K562 (cell line): ENCODE results near the gene HTRA3. TPM values are rescaled to one million over a fixed set of nuclear protein-coding genes. Genes with fewer than 3 reads are reported as not detected.

ENCODE experiments used
- ATAC-seq: fragments of 200-7000 bp; cut with Tn5 transposase; 3 replicates; pipeline ENCODE4 v1.9.1; 2020; ENCODE audit warnings: moderate library complexity
- BruUV-seq: library from RNA; stranded (reverse); fragments of 400-500 nt; replicated peaks from 2 replicates; lab custom pipeline; 2021; lab: Mats Ljungman, UMichigan
- CTCF ChIA-PET: fragments of 300-600 bp; formaldehyde crosslinking; extraction: SDS; loops from one replicate; lab custom pipeline; 2021; ENCODE audit warnings: low intra/inter-chr PET ratio; lab: Yijun Ruan, JAX
- POLR2A ChIA-PET: fragments of 300-600, 350-650 bp; sonication (Branson Sonifier 250); formaldehyde crosslinking; extraction: SDS; loops from one replicate; lab custom pipeline; 2021; ENCODE audit warnings: antibody characterized with exemption, inconsistent platforms; lab: Yijun Ruan, JAX
- DNase-seq, 4 experiments: peaks; one replicate each; pipeline versions ENCODE4 v3.0.0 to v3.0.0-alpha.2; 2011 to 2018; ENCODE audit warnings: low spot score in 3 of 4, mixed read lengths in 3 of 4; ENCODE audit errors: extremely low read depth in 1 of 4
- FAIRE-seq: peaks from 2 replicates; lab custom pipeline; 2011; peaks lifted over from hg19 to GRCh38; lab: Jason Lieb, UNC
- H2AFZ ChIP-seq: 2 replicates; pipeline ENCODE4 v1.6.0; 2011; ENCODE audit warnings: low read depth, low read length, control low read depth, inconsistent platforms
- H3K27ac ChIP-seq: fragments of 200-600 bp; 3 replicates; pipeline ENCODE4 v1.8.0; 2011; ENCODE audit warnings: low read depth, mild to moderate bottlenecking, control low read depth, inconsistent platforms, low read length, moderate library complexity, mixed read lengths; ENCODE audit errors: extremely low read depth
- H3K27me3 ChIP-seq, 2 experiments: fragments of 300-600 bp in 1 of 2; 2 replicates in 1 of 2; 3 replicates in 1 of 2; pipeline versions ENCODE4 v1.6.0 to v1.8.0; 2011; ENCODE audit warnings: inconsistent platforms in 2 of 2, low read length in 2 of 2, mild to moderate bottlenecking in 1 of 2, mixed read lengths in 1 of 2, moderate library complexity in 1 of 2; ENCODE audit not compliant: control insufficient read depth in 2 of 2, insufficient read depth in 2 of 2
- H3K36me3 ChIP-seq: fragments of 300-600 bp; 3 replicates; pipeline ENCODE4 v1.8.0; 2011; ENCODE audit warnings: mild to moderate bottlenecking, low read length, inconsistent platforms; ENCODE audit not compliant: control insufficient read depth, insufficient read depth
- H3K4me1 ChIP-seq, 2 experiments: fragments of 200-600 bp in 1 of 2; replicated peaks in 1 of 2; 2 replicates in 1 of 2; 3 replicates in 1 of 2; pipeline versions ENCODE4 v1.5.1 to v1.8.0; 2011; ENCODE audit warnings: inconsistent platforms in 2 of 2, low read length in 2 of 2, mild to moderate bottlenecking in 1 of 2, mixed read lengths in 1 of 2, moderate library complexity in 1 of 2; ENCODE audit not compliant: control insufficient read depth in 2 of 2, insufficient read depth in 2 of 2
- H3K4me2 ChIP-seq: 2 replicates; pipeline ENCODE4 v1.6.1; 2011; ENCODE audit warnings: low read length, control low read depth, inconsistent platforms, mixed read lengths; ENCODE audit not compliant: insufficient read depth
- H3K4me3 ChIP-seq: fragments of 200-600 bp; sonication (generic), shearing (Covaris generic); 2 replicates; pipeline ENCODE4 v1.5.1; 2016; ENCODE audit warnings: control low read depth, inconsistent platforms
- H3K79me2 ChIP-seq: fragments of 200-600 bp; 3 replicates; pipeline ENCODE4 v1.8.0; 2011; ENCODE audit warnings: low read length, inconsistent platforms; ENCODE audit not compliant: control insufficient read depth, insufficient read depth
- H3K9ac ChIP-seq, 2 experiments: 2 replicates each; pipeline versions ENCODE4 v1.6.0 to v1.6.1; 2011; ENCODE audit warnings: low read depth in 2 of 2, low read length in 2 of 2, control low read depth in 1 of 2, inconsistent platforms in 1 of 2, mild to moderate bottlenecking in 1 of 2, mixed read lengths in 1 of 2; ENCODE audit not compliant: insufficient read depth in 1 of 2
- H3K9me1 ChIP-seq: one replicate; pipeline ENCODE4 v1.6.0; 2011; ENCODE audit warnings: inconsistent platforms, mild to moderate bottlenecking, low read length, moderate library complexity; ENCODE audit not compliant: control insufficient read depth, insufficient read depth
- H3K9me3 ChIP-seq: replicated peaks from 2 replicates; pipeline ENCODE4 v1.5.1; 2011; ENCODE audit warnings: low read depth, low read length, inconsistent platforms; ENCODE audit not compliant: control insufficient read depth, insufficient read depth
- H4K20me1 ChIP-seq: replicated peaks from 2 replicates; pipeline ENCODE4 v1.6.1; 2011; ENCODE audit warnings: low read length, inconsistent platforms, mixed read lengths; ENCODE audit not compliant: control insufficient read depth, insufficient read depth
- ESRRB ChIP-seq: fragments of 250-450 bp; sonication (Bioruptor Pico); IDR thresholded peaks from 2 replicates; pipeline ENCODE4 v1.5.0; 2020; ENCODE audit warnings: mild to moderate bottlenecking, moderate library complexity, borderline replicate concordance
- KAT8 ChIP-seq: fragments of 450-650 bp; IDR thresholded peaks from 2 replicates; pipeline ENCODE4 v1.6.1; 2016; ENCODE audit warnings: low read depth, mild to moderate bottlenecking
- KLF6 ChIP-seq: fragments of 250-450 bp; sonication (Bioruptor Pico); IDR thresholded peaks from 2 replicates; pipeline ENCODE4 v1.4.0; 2020; ENCODE audit warnings: mild to moderate bottlenecking, moderate library complexity, borderline replicate concordance
- MCM5 ChIP-seq: fragments of 450-650 bp; IDR thresholded peaks from 2 replicates; pipeline ENCODE4 v1.6.1; 2016; ENCODE audit warnings: low read depth
- POLR2AphosphoS2 ChIP-seq: IDR thresholded peaks from 2 replicates; pipeline ENCODE4 v1.6.1; 2012; ENCODE audit warnings: low read length, improper control_type of control experiment
- PRPF4 ChIP-seq: fragments of 200-400 bp; formaldehyde crosslinking; IDR thresholded peaks from one replicate; pipeline ENCODE4 v1.6.1; 2017; ENCODE audit warnings: low read length, low read depth, mild to moderate bottlenecking; ENCODE audit not compliant: insufficient read depth, poor library complexity, severe bottlenecking
- PTRF ChIP-seq: fragments of 450-650 bp; IDR thresholded peaks from 2 replicates; pipeline ENCODE4 v1.6.1; 2016; ENCODE audit warnings: mild to moderate bottlenecking, missing genetic modification characterization, missing compliant biosample characterization
- SIN3B ChIP-seq: fragments of 450-650 bp; IDR thresholded peaks from 2 replicates; pipeline ENCODE4 v1.6.1; 2017; ENCODE audit warnings: low read depth, mild to moderate bottlenecking, moderate library complexity
- SREBF2 ChIP-seq: sonication (generic); formaldehyde crosslinking; IDR thresholded peaks from 2 replicates; pipeline ENCODE4 v1.4.0; 2020; ENCODE audit warnings: mild to moderate bottlenecking, missing genetic modification reagents
- THRAP3 ChIP-seq: fragments of 450-650 bp; IDR thresholded peaks from 2 replicates; pipeline ENCODE4 v1.6.1; 2016; ENCODE audit warnings: mild to moderate bottlenecking, inconsistent platforms, borderline replicate concordance
- ZNF146 ChIP-seq: IDR thresholded peaks from one replicate; pipeline ENCODE4 v1.6.1; 2018; ENCODE audit warnings: missing compliant biosample characterization; ENCODE audit not compliant: unreplicated experiment
- ZNF263 ChIP-seq: sonication (generic); formaldehyde crosslinking; IDR thresholded peaks from 2 replicates; pipeline ENCODE4 v1.8.0; 2022; ENCODE audit warnings: mild to moderate bottlenecking, missing genetic modification reagents, borderline replicate concordance
- ZNF444 ChIP-seq: fragments of 250-450 bp; sonication (Bioruptor Pico); IDR thresholded peaks from 2 replicates; pipeline ENCODE4 v1.4.0; 2020; ENCODE audit warnings: mild to moderate bottlenecking, moderate library complexity
- WGBS: fragments of 100-300 bp; shearing (Covaris generic); methylation state at CpG from one replicate; pipeline ENCODE4 v1.1.6; 2016; ENCODE audit warnings: low coverage, mixed read lengths; ENCODE audit not compliant: insufficient coverage; ENCODE audit errors: missing lambda C conversion rate; 5-methylcytosine and 5-hydroxymethylcytosine counted together
- in situ Hi-C: fragments of 300-500 bp; cut with MboI; formaldehyde crosslinking; loops from 4 replicates; pipeline ENCODE4 v1.15.0; 2018; ENCODE audit warnings: inconsistent platforms, mixed read lengths
- intact Hi-C: fragments of 100-400 bp; cut with micrococcal nuclease; formaldehyde crosslinking; loops from 2 replicates; pipeline ENCODE4 v1.14.2; 2022
- polyA plus RNA-seq, 8 experiments: library from polyadenylated mRNA; depleted of rRNA in 4 of 8; stranded (reverse) in 5 of 8; unstranded in 3 of 8; fragments of >200 nt; fragmentation: Nextera tagmentation in 2 of 8; fragmentation: Illumina TruSeq in 1 of 8; extraction: Ambion mirVana in 2 of 8; extraction: Trizol in 1 of 8; gene quantifications; 2 replicates each; pipeline versions ENCODE4 v1.2.1 to v1.2.3, GENCODE V29; 2011 to 2014; ENCODE audit warnings: inconsistent platforms in 1 of 8, missing spikeins in 1 of 8
- total RNA-seq, 7 experiments: library from RNA; depleted of rRNA in 6 of 7; stranded (reverse); fragments of >200 nt in 6 of 7; fragmentation: Illumina TruSeq in 2 of 7; extraction: Trizol in 2 of 7; gene quantifications; 2 replicates each; pipeline versions ENCODE4 v1.2.1 to v1.2.3, GENCODE V29; 2011 to 2021; ENCODE audit warnings: low replicate concordance in 1 of 7
- TF ChIP-seq, protein P1 (sequence below): fragments of 450-650 bp; formaldehyde crosslinking; conservative IDR thresholded peaks from 2 replicates; pipeline ENCODE4 v1.4.0; 2022; ENCODE audit warnings: mild to moderate bottlenecking, missing genetic modification characterization
- TF ChIP-seq, protein P2 (sequence below): fragments of 250-450 bp; sonication (Bioruptor Pico); IDR thresholded peaks from 2 replicates; pipeline ENCODE4 v1.8.0; 2022; ENCODE audit warnings: inconsistent platforms, mild to moderate bottlenecking, moderate library complexity, borderline replicate concordance
- TF ChIP-seq, protein P3 (sequence below): sonication (generic); formaldehyde crosslinking; IDR thresholded peaks from 2 replicates; pipeline ENCODE4 v1.8.1; 2022; ENCODE audit warnings: missing genetic modification reagents

The HTRA3 gene
- total and polyA plus RNA-seq, 9 of the 15 experiments (the other 6 are each of a cell fraction or from before 2014, with no cell fraction given), result 0.04 TPM; not detected in 8

- TF ChIP-seq, protein P1, sequence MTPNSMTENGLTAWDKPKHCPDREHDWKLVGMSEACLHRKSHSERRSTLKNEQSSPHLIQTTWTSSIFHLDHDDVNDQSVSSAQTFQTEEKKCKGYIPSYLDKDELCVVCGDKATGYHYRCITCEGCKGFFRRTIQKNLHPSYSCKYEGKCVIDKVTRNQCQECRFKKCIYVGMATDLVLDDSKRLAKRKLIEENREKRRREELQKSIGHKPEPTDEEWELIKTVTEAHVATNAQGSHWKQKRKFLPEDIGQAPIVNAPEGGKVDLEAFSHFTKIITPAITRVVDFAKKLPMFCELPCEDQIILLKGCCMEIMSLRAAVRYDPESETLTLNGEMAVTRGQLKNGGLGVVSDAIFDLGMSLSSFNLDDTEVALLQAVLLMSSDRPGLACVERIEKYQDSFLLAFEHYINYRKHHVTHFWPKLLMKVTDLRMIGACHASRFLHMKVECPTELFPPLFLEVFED (CRISPR knock-in tag), result peak; percentile 94
- no peak for TF ChIP-seq KLF6 (CRISPR knock-in tag)
- TF ChIP-seq, all 486 proteins: peak for 121
These were observed 67.0 kb downstream of the HTRA3 start (continued) for GRCh38 chr4:8336412-8337075.

DNA sequence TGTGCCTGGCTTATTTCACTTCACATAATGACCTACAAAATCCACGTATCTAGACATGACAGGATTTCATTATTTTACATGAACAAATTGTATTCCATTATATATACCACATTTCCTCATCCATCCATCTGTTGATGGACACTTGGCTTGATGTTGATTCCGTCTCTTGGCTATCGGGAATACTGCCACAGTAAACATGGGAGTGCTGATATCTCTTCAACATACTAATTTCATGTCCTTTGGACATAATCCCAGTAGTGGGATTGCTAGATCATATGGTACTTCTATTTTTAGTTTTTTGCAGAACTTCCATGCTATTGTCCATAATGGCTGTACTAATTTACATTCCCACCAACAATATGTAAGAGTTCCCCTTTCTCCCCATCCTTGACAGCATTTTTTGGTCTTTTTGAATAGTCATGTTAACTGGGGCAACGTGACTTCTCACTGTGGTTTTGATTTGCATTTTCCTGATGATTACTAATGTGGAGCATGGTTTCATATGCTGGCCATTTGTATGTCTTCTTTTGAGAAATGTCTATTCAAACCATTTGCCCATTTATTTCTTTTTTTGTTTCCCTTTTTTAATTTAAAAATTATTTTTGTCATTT is 68.9 kb downstream of the HTRA3 start:
- Histone ChIP-seq H3K9me1 (no peaks in the 10 kb centered on the region), H3K27me3 (peaks cover 0 to 8% of the 10 kb centered on the region in 2 experiments; a peak in 2 of 5 replicates), H4K20me1 (no peaks in the 10 kb centered on the region), H2AFZ (no peak overlapping the region), H3K36me3 (no peaks in the 10 kb centered on the region), H3K27ac (no peak overlapping the region), H3K9ac (no peak overlapping the region), H3K4me2 (no peak overlapping the region), H3K79me2 (no peaks in the 10 kb centered on the region), H3K9me3 (peaks cover 14% of the 10 kb centered on the region), H3K4me3 (no peak overlapping the region), H3K4me1 (peaks cover 6 to 9% of the 10 kb centered on the region in 2 experiments; a peak in 4 of 5 replicates)
- ChIA-PET POLR2A (no interaction called here), CTCF (no interaction called here)
- 30% methylated on average over 4 of the region's 4 CpGs for WGBS
- no peak for ATAC-seq
- in situ Hi-C loops, result no loop called here
- BruUV-seq, result no TSS peak
- FAIRE-seq, result no peak
- intact Hi-C loops, result no loop called here
- no peak for TF ChIP-seq ZNF146 (CRISPR knock-in tag)
- no peak for TF ChIP-seq PRPF4
- no peak for TF ChIP-seq PTRF (tag)
- TF ChIP-seq THRAP3, result no peak
- TF ChIP-seq ZNF444 (CRISPR knock-in tag), result no peak
- TF ChIP-seq ESRRB (CRISPR knock-in tag), result no peak
- no peak for TF ChIP-seq SREBF2 (CRISPR knock-in tag)
- TF ChIP-seq, protein P2, sequence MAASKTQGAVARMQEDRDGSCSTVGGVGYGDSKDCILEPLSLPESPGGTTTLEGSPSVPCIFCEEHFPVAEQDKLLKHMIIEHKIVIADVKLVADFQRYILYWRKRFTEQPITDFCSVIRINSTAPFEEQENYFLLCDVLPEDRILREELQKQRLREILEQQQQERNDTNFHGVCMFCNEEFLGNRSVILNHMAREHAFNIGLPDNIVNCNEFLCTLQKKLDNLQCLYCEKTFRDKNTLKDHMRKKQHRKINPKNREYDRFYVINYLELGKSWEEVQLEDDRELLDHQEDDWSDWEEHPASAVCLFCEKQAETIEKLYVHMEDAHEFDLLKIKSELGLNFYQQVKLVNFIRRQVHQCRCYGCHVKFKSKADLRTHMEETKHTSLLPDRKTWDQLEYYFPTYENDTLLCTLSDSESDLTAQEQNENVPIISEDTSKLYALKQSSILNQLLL (CRISPR knock-in tag), result no peak
- TF ChIP-seq, protein P3, sequence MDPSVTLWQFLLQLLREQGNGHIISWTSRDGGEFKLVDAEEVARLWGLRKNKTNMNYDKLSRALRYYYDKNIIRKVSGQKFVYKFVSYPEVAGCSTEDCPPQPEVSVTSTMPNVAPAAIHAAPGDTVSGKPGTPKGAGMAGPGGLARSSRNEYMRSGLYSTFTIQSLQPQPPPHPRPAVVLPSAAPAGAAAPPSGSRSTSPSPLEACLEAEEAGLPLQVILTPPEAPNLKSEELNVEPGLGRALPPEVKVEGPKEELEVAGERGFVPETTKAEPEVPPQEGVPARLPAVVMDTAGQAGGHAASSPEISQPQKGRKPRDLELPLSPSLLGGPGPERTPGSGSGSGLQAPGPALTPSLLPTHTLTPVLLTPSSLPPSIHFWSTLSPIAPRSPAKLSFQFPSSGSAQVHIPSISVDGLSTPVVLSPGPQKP (CRISPR knock-in tag), result no peak
- no peak for TF ChIP-seq MCM5
- TF ChIP-seq KAT8, result no peak
- TF ChIP-seq SIN3B, result no peak
- no peak for TF ChIP-seq ZNF263 (CRISPR knock-in tag)
- no peak for TF ChIP-seq POLR2AphosphoS2
- DNase-seq, result no peak
